Lower lobe of right lung (tissue), 2 donors: ENCODE measurements around the gene XPO1. TPM values are rescaled to one million over a fixed set of nuclear protein-coding genes. Genes with fewer than 3 reads are reported as not detected.
"Not testable (repeated sequence)": the region's sequence is repeated elsewhere in the genome, so short reads cannot be mapped to it uniquely, and the experiment has no call there.

Experiments
- ATAC-seq, 2 donors: fragments of 200-7000 bp; cut with Tn5 transposase; one replicate each; pipeline ENCODE4 v1.9.1; 2020 to 2022; ENCODE audit warnings: mild to moderate bottlenecking in 2 of 2, moderate library complexity in 2 of 2
- DNase-seq: peaks from one replicate; pipeline ENCODE4 v3.0.0-alpha.2; 2020
- H3K27ac ChIP-seq: fragments of 200-600 bp; one replicate; pipeline ENCODE4 v1.8.0; 2022
- H3K27me3 ChIP-seq: fragments of 200-600 bp; one replicate; pipeline ENCODE4 v1.8.0; 2022; ENCODE audit warnings: low read depth
- H3K36me3 ChIP-seq: fragments of 200-600 bp; one replicate; pipeline ENCODE4 v1.8.0; 2022; ENCODE audit warnings: mild to moderate bottlenecking
- H3K4me1 ChIP-seq: fragments of 200-600 bp; one replicate; pipeline ENCODE4 v1.8.0; 2022
- H3K4me3 ChIP-seq: fragments of 200-600 bp; one replicate; pipeline ENCODE4 v1.8.0; 2022; ENCODE audit warnings: mild to moderate bottlenecking
- H3K9me3 ChIP-seq: fragments of 200-600 bp; one replicate; pipeline ENCODE4 v1.8.0; 2022
- CTCF ChIP-seq: fragments of 200-600 bp; IDR thresholded peaks from one replicate; pipeline ENCODE4 v1.8.0; 2022; ENCODE audit warnings: antibody characterized with exemption, mild to moderate bottlenecking
- intact Hi-C: fragments of 100-400 bp; cut with DNase I; formaldehyde crosslinking; loops from one replicate; pipeline ENCODE4 v1.11.0; 2022
- total RNA-seq: library from RNA; stranded (reverse); fragmentation: NEBNext Ultra II Directional; extraction: Animal tissue kit (Norgen Biotek cat#: 25700); gene quantifications from one replicate; pipeline ENCODE4 v1.2.1, GENCODE V29; 2021
- donor health status: DM: no; HTN: yes; CAD: no; lungs with severe emphysema.

XPO1 gene
- total RNA-seq, 1 donor from 2014 or later: 111 TPM

- no peaks in the 10 kb centered on the region for H3K27me3 ChIP-seq
- no peak overlapping the region for H3K4me3 ChIP-seq
- ATAC-seq (peak in 1 of 2 donors; percentile 59), DNase-seq (no peak)
- H3K4me1 ChIP-seq: peaks cover 43% of the 10 kb centered on the region
- H3K27ac ChIP-seq: no peak overlapping the region
- H3K36me3 ChIP-seq: no peaks in the 10 kb centered on the region
- TF ChIP-seq CTCF: no peak
- intact Hi-C loops: no loop called here
- no peaks in the 10 kb centered on the region for H3K9me3 ChIP-seq
Observed at GRCh38 chr2:61456070-61456745, 81.9 kb downstream of the XPO1 start.

DNA sequence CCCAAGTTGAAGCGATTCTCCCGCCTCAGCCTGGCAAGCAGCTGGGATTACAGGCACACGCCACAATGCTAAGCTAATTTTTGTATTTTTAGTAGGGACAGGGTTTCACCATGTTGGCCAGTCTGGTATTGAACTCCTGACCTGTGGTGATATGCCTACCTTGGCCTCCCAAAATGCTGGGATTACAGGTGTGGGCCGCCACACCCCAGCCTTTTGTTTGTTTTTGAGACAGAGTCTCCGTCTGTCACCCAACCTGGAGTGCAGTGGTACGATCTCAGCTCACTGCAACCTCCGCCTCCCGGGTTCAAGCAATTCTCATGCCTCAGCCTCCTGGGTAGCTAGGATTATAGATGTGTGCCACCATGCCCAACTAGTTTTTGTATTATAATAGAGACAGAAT, 83.2 kb downstream of the XPO1 start:
- H3K4me3 ChIP-seq, H3K36me3 ChIP-seq, H3K9me3 ChIP-seq, DNase-seq, intact Hi-C loops, ATAC-seq, H3K27ac ChIP-seq, H3K27me3 ChIP-seq: not testable (repeated sequence)
- peaks cover 42% of the 10 kb centered on the region for H3K4me1 ChIP-seq

DNA sequence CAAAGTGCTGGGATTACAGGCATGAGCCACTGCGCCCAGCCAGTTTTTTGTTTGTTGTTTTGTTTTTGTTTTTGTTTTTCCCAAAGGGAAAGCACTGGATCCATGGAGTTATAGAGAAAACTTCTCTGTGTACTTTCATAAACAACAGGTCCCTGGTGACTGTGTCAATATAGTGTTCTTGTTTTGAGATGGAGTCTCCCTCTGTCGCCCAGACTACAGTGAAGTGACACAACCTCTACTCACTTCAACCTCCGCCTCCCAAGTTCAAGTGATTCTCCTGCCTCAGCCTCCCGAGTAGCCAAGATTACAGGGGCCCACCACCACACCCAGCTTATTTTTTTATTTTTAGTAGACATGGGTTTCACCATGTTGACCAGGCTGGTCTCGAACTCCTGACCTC, 83.8 kb downstream of the XPO1 start:
- Histone ChIP-seq H3K9me3 (no peaks in the 10 kb centered on the region), H3K36me3 (no peaks in the 10 kb centered on the region), H3K27me3 (no peaks in the 10 kb centered on the region), H3K4me1 (peaks cover 38% of the 10 kb centered on the region), H3K27ac (no peak overlapping the region), H3K4me3 (no peak overlapping the region)
- no peak for TF ChIP-seq CTCF
- ATAC-seq: no peak
- intact Hi-C loops: no loop called here
- no peak for DNase-seq

- no peak for TF ChIP-seq CTCF
- Histone ChIP-seq H3K9me3 (no peaks in the 10 kb centered on the region), H3K27me3 (no peaks in the 10 kb centered on the region), H3K4me1 (peaks cover 20% of the 10 kb centered on the region), H3K27ac (no peak overlapping the region), H3K36me3 (no peaks in the 10 kb centered on the region), H3K4me3 (no peak overlapping the region)
- intact Hi-C loops: no loop called here
- no peak for ATAC-seq
- DNase-seq: no peak
Observed at GRCh38 chr2:61452392-61452791, 85.8 kb downstream of the XPO1 start.

GRCh38 chr2:61451178-61451577, 87.0 kb downstream of the XPO1 start:
- DNase-seq (no peak), ATAC-seq (no peak)
- Histone ChIP-seq H3K4me1 (peaks cover 8% of the 10 kb centered on the region), H3K27me3 (no peaks in the 10 kb centered on the region), H3K4me3 (no peak overlapping the region), H3K27ac (no peak overlapping the region), H3K36me3 (no peaks in the 10 kb centered on the region), H3K9me3 (no peaks in the 10 kb centered on the region)
- intact Hi-C loops: no loop called here
- TF ChIP-seq CTCF: no peak

DNA sequence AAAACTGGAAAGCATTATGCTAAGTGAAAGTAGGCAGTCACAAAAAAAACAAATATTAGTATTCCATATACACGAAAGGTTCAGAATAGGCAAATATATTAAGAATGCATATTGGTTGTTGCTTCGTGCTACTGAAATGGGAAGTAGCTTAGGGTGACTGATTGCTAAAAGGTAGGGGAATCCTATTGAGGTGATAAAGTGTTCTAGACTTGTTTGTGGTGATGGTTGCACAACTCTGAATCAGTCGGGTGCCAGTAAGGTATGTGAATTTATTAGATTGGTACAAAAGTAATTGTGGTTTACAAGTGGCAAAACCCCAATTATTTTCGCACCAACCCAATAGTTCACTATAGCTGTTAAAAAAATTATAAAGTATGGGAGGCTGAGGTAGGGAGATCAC, 88.0 kb downstream of the XPO1 start:
- no peak for TF ChIP-seq CTCF
- Histone ChIP-seq H3K4me1 (peaks cover 8% of the 10 kb centered on the region), H3K4me3 (no peak overlapping the region), H3K27me3 (no peaks in the 10 kb centered on the region), H3K27ac (no peak overlapping the region), H3K9me3 (no peaks in the 10 kb centered on the region), H3K36me3 (no peaks in the 10 kb centered on the region)
- DNase-seq: no peak
- intact Hi-C loops: no loop called here
- ATAC-seq: peak in 1 of 2 donors; percentile 65
